Measurements from ENCODE around the gene MCOLN1.
"Not testable (repeated sequence)": the region's sequence is repeated elsewhere in the genome, so short reads cannot be mapped to it uniquely, and the experiment has no call there.

Gene MCOLN1

GRCh38 chr19:7535998-7536695 lies 13.7 kb downstream of the MCOLN1 start:
- DNase-seq (ENCODE audit: low read depth): no peak
- peak overlapping the region; percentile 74 for H3K4me3 ChIP-seq (ENCODE audit: control insufficient read depth, low read depth, low read length)
- no peak for TF ChIP-seq CTCF (IDR thresholded peaks at IDR 0.05; ENCODE audit: control insufficient read depth, insufficient read depth, low read depth, low read length, missing control alignments)

- not testable (repeated sequence) for H3K4me3 ChIP-seq (ENCODE audit: control insufficient read depth, low read depth, low read length); DNase-seq (ENCODE audit: low read depth)
Observed at GRCh38 chr19:7538990-7539389, 16.6 kb downstream of the MCOLN1 start.

GRCh38 chr19:7539827-7540425 lies 17.5 kb downstream of the MCOLN1 start:
- no peak for DNase-seq (ENCODE audit: low read depth)
- no peak overlapping the region for H3K4me3 ChIP-seq (ENCODE audit: control insufficient read depth, low read depth, low read length)
- TF ChIP-seq CTCF (IDR thresholded peaks at IDR 0.05; ENCODE audit: control insufficient read depth, insufficient read depth, low read depth, low read length, missing control alignments): no peak

GRCh38 chr19:7540761-7541474 lies 18.5 kb downstream of the MCOLN1 start:
- DNase-seq (ENCODE audit: low read depth): no peak
- no peak overlapping the region for H3K4me3 ChIP-seq (ENCODE audit: control insufficient read depth, low read depth, low read length)
- TF ChIP-seq CTCF (IDR thresholded peaks at IDR 0.05; ENCODE audit: control insufficient read depth, insufficient read depth, low read depth, low read length, missing control alignments): no peak

- no peak for DNase-seq (ENCODE audit: low read depth)
- no peak for TF ChIP-seq CTCF (IDR thresholded peaks at IDR 0.05; ENCODE audit: control insufficient read depth, insufficient read depth, low read depth, low read length, missing control alignments)
- no peak overlapping the region for H3K4me3 ChIP-seq (ENCODE audit: control insufficient read depth, low read depth, low read length)
Observed at GRCh38 chr19:7541475-7541824, 19.0 kb downstream of the MCOLN1 start.

- H3K4me3 ChIP-seq (ENCODE audit: control insufficient read depth, low read depth, low read length): no peak overlapping the region
- DNase-seq (ENCODE audit: low read depth): no peak
- no peak for TF ChIP-seq CTCF (IDR thresholded peaks at IDR 0.05; ENCODE audit: control insufficient read depth, insufficient read depth, low read depth, low read length, missing control alignments)
Observed at GRCh38 chr19:7541828-7542443, 19.5 kb downstream of the MCOLN1 start.

All from AG09309 (cell line).